PC-3 (cell line): Measurements from ENCODE around the gene FRMD4B. TPM values are rescaled to one million over a fixed set of nuclear protein-coding genes. Genes with fewer than 3 reads are reported as not detected.
"Not testable (repeated sequence)": the region's sequence is repeated elsewhere in the genome, so short reads cannot be mapped to it uniquely, and the experiment has no call there.

Source experiments
- ATAC-seq: fragments of 200-7000 bp; cut with Tn5 transposase; 2 replicates; pipeline ENCODE4 v1.9.1; 2020; ENCODE audit warnings: mild to moderate bottlenecking, moderate library complexity
- BruUV-seq: library from RNA; stranded (reverse); fragments of 400-500 nt; replicated peaks from 2 replicates; lab custom pipeline; 2021; lab: Mats Ljungman, UMichigan
- CTCF ChIA-PET: fragments of 300-600 bp; sonication (Branson Sonifier 250); formaldehyde crosslinking; loops from one replicate; lab custom pipeline; 2022; ENCODE audit warnings: antibody characterized with exemption; lab: Charles Lee
- POLR2A ChIA-PET: fragments of 300-600 bp; sonication (Branson Sonifier 250); formaldehyde crosslinking; loops from one replicate; lab custom pipeline; 2022; ENCODE audit warnings: antibody characterized with exemption; ENCODE audit not compliant: unreplicated experiment; lab: Charles Lee
- DNase-seq: peaks from one replicate; pipeline ENCODE4 v3.0.0-alpha.2; 2015
- H2AFZ ChIP-seq: fragments of 300-600 bp; sonication (generic); 2 replicates; pipeline ENCODE4 v1.6.0; 2016; ENCODE audit warnings: antibody characterized with exemption, low read length
- H3F3A ChIP-seq: fragments of 300-600 bp; sonication (generic); one replicate; pipeline ENCODE4 v1.6.0; 2017; ENCODE audit warnings: antibody characterized with exemption, low read length, control low read depth, mild to moderate bottlenecking; ENCODE audit not compliant: unreplicated experiment
- H3K27ac ChIP-seq: fragments of 300-600 bp; sonication (generic); 2 replicates; pipeline ENCODE4 v1.5.1; 2016; ENCODE audit warnings: mild to moderate bottlenecking, low read length
- H3K27me3 ChIP-seq: fragments of 300-600 bp; sonication (generic); 2 replicates; pipeline ENCODE4 v1.6.1; 2016; ENCODE audit warnings: low read length, mixed read lengths
- H3K36me3 ChIP-seq: fragments of 300-600 bp; sonication (generic); 2 replicates; pipeline ENCODE4 v1.6.1; 2016; ENCODE audit warnings: low read depth, mixed run types, low read length, mixed read lengths
- H3K4me1 ChIP-seq: fragments of 300-600 bp; sonication (generic); 2 replicates; pipeline ENCODE4 v1.5.1; 2016; ENCODE audit warnings: low read length; ENCODE audit not compliant: insufficient read depth
- H3K4me2 ChIP-seq: fragments of 300-600 bp; sonication (generic); 2 replicates; pipeline ENCODE4 v1.6.0; 2016; ENCODE audit warnings: low read length
- H3K4me3 ChIP-seq: fragments of 300-600 bp; sonication (generic); 2 replicates; pipeline ENCODE4 v1.5.1; 2016; ENCODE audit warnings: mild to moderate bottlenecking, low read length, mixed read lengths
- H3K79me2 ChIP-seq: fragments of 300-600 bp; sonication (generic); 2 replicates; pipeline ENCODE4 v1.6.1; 2017; ENCODE audit warnings: low read length, mixed read lengths
- H3K9ac ChIP-seq: fragments of 300-600 bp; sonication (generic); 2 replicates; pipeline ENCODE4 v1.6.0; 2016; ENCODE audit warnings: mild to moderate bottlenecking, low read length
- H3K9me2 ChIP-seq: fragments of 300-600 bp; sonication (generic); replicated peaks from 2 replicates; pipeline ENCODE4 v1.6.1; 2016; ENCODE audit warnings: mixed run types, low read length, mixed read lengths
- H3K9me3 ChIP-seq: fragments of 300-600 bp; sonication (generic); 2 replicates; pipeline ENCODE4 v1.6.1; 2016; ENCODE audit warnings: low read length, mixed read lengths
- H4K20me1 ChIP-seq: fragments of 300-600 bp; sonication (generic); 2 replicates; pipeline ENCODE4 v1.6.1; 2016; ENCODE audit warnings: low read length, mixed read lengths
- EZH2 ChIP-seq: fragments of 300-600 bp; sonication (generic); IDR thresholded peaks from one replicate; pipeline ENCODE4 v1.6.1; 2017; ENCODE audit warnings: antibody characterized with exemption, mild to moderate bottlenecking, low read length; ENCODE audit not compliant: unreplicated experiment
- EZH2phosphoT487 ChIP-seq: fragments of 300-600 bp; sonication (generic); IDR thresholded peaks from 2 replicates; pipeline ENCODE4 v1.6.1; 2018; ENCODE audit warnings: mild to moderate bottlenecking, antibody characterized with exemption, low read length, borderline replicate concordance
- intact Hi-C: fragments of 100-400 bp; cut with micrococcal nuclease; formaldehyde crosslinking; loops from 2 replicates; pipeline ENCODE4 v1.9.0; 2023
- total RNA-seq: library from RNA; depleted of rRNA; stranded (reverse); fragments of >200 nt; gene quantifications from 2 replicates; pipeline ENCODE4 v1.2.3, GENCODE V29; 2014
- TF ChIP-seq, protein P1 (sequence below): fragments of 300-600 bp; sonication (generic); conservative IDR thresholded peaks from 2 replicates; pipeline ENCODE4 v1.5.1; 2017; ENCODE audit warnings: antibody characterized with exemption, low read depth, mild to moderate bottlenecking, low read length

FRMD4B gene
- total RNA-seq, 1 experiment from 2014 or later: 5.7 TPM

DNA sequence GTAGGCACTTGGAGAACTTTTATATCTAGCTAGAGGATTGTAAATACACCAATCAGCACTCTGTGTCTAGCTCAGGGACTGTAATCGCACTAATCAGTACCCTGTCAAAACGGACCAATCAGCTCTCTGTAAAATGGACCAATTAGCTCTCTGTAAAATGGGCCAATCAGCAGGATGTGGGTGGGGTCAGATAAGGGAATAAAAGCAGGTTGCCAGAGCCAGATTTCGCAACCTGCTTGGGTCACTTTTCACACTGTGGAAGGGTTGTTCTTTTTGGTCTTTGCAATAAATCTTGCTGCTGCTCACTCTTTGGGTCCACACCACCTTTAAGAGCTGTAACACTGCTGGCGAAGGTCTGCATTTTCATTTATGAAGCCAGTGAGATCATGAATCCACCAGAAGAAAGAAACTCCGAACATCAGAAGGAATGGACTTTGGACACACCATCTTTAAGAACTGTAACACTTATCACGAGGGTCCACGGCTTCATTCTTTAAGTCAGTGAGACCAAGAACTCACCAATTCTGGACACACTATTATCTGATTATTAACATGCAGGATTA, 125.0 kb downstream of the FRMD4B start:
- H3K4me2 ChIP-seq, H2AFZ ChIP-seq, H3K9me2 ChIP-seq, H3K27me3 ChIP-seq, H3K9me3 ChIP-seq, H3K4me1 ChIP-seq, intact Hi-C loops, BruUV-seq, H3K9ac ChIP-seq, POLR2A ChIA-PET, ATAC-seq, H4K20me1 ChIP-seq, DNase-seq, H3K79me2 ChIP-seq, H3K27ac ChIP-seq, H3K4me3 ChIP-seq, H3F3A ChIP-seq, H3K36me3 ChIP-seq, CTCF ChIA-PET: not testable (repeated sequence)

DNA sequence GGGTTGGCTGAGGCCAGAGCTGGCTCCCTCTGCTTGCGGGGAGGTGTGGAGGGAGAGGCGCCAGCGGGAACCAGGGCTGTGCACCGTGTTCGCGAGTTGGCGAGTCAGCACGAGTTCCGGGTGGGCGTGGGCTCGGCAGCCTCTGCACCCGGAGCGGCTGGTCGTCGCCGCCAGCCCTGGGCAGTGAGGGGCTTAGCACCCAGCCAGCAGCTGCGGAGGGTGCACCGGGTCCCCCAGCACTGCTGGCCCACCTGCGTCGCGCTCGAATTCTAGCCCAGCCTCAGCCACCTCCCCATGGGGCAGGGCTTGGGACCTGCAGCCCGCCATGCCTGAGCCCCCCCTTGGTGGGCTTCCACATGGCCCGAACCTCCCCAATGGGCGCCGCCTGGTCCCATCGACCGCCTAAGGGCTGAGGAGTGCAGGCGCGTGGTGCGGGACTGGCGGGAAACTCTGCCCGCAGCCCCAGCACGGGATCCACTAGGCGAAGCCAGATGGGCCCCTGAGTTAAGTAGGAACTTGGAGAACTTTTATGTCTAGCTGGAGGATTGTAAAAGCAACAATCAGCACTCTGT, 125.6 kb downstream of the FRMD4B start:
- no TSS peak for BruUV-seq
- H3F3A ChIP-seq: no peaks in the 10 kb centered on the region
- no peak overlapping the region for H3K4me3 ChIP-seq
- POLR2A ChIA-PET: no interaction called here
- H3K79me2 ChIP-seq: no peaks in the 10 kb centered on the region
- H3K9ac ChIP-seq: no peak overlapping the region
- no peaks in the 10 kb centered on the region for H3K27me3 ChIP-seq
- ATAC-seq (no peak), DNase-seq (no peak)
- no peak overlapping the region for H3K27ac ChIP-seq
- H2AFZ ChIP-seq: no peak overlapping the region
- CTCF ChIA-PET: no interaction called here
- no peaks in the 10 kb centered on the region for H3K9me3 ChIP-seq
- no peaks in the 10 kb centered on the region for H3K4me1 ChIP-seq
- intact Hi-C loops: no loop called here
- H4K20me1 ChIP-seq: no peaks in the 10 kb centered on the region
- H3K4me2 ChIP-seq: no peak overlapping the region
- TF ChIP-seq, protein P1, sequence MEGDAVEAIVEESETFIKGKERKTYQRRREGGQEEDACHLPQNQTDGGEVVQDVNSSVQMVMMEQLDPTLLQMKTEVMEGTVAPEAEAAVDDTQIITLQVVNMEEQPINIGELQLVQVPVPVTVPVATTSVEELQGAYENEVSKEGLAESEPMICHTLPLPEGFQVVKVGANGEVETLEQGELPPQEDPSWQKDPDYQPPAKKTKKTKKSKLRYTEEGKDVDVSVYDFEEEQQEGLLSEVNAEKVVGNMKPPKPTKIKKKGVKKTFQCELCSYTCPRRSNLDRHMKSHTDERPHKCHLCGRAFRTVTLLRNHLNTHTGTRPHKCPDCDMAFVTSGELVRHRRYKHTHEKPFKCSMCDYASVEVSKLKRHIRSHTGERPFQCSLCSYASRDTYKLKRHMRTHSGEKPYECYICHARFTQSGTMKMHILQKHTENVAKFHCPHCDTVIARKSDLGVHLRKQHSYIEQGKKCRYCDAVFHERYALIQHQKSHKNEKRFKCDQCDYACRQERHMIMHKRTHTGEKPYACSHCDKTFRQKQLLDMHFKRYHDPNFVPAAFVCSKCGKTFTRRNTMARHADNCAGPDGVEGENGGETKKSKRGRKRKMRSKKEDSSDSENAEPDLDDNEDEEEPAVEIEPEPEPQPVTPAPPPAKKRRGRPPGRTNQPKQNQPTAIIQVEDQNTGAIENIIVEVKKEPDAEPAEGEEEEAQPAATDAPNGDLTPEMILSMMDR: no peak
- TF ChIP-seq EZH2phosphoT487: no peak
- TF ChIP-seq EZH2: no peak
- H3K36me3 ChIP-seq: no peaks in the 10 kb centered on the region
- no peaks in the 10 kb centered on the region for H3K9me2 ChIP-seq

DNA sequence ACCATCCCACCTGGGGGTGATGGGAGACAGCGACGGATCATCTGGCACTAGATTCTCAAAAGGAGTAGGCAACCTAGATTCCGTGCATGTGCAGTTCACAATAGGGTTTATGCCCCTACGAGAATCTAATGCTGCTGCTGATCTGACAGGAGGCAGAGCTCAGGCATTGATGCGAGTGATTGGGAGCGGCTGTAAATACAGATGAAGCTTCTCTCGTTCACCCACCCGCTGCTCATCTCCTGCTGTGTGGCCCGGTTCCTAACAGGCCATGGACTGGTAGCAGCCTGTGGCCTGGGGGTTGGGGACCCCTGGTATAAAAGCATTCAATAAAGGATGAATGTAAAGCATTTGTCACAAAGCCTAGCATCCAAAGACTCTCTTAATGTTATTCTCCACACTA, 126.8 kb downstream of the FRMD4B start:
- DNase-seq (no peak), ATAC-seq (no peak)
- Histone ChIP-seq H3K4me3 (no peak overlapping the region), H3K79me2 (no peaks in the 10 kb centered on the region), H3F3A (no peaks in the 10 kb centered on the region), H3K9ac (no peak overlapping the region), H4K20me1 (no peaks in the 10 kb centered on the region), H3K27me3 (no peaks in the 10 kb centered on the region), H3K9me3 (no peaks in the 10 kb centered on the region), H2AFZ (no peak overlapping the region), H3K4me2 (no peak overlapping the region), H3K27ac (no peak overlapping the region), H3K36me3 (no peaks in the 10 kb centered on the region), H3K9me2 (no peaks in the 10 kb centered on the region), H3K4me1 (no peaks in the 10 kb centered on the region)
- POLR2A ChIA-PET: no interaction called here
- intact Hi-C loops: no loop called here
- BruUV-seq: no TSS peak
- no peak for TF ChIP-seq EZH2
- CTCF ChIA-PET: no interaction called here
